Right forelimb (tissue), 1 donor: Measurements from ENCODE around the gene SLC44A3.
"Not testable (repeated sequence)": the region's sequence is repeated elsewhere in the genome, so short reads cannot be mapped to it uniquely, and the experiment has no call there.

Experiments used
- DNase-seq: peaks from one replicate; pipeline ENCODE4 v3.0.0-alpha.2; 2018

SLC44A3 gene

DNA sequence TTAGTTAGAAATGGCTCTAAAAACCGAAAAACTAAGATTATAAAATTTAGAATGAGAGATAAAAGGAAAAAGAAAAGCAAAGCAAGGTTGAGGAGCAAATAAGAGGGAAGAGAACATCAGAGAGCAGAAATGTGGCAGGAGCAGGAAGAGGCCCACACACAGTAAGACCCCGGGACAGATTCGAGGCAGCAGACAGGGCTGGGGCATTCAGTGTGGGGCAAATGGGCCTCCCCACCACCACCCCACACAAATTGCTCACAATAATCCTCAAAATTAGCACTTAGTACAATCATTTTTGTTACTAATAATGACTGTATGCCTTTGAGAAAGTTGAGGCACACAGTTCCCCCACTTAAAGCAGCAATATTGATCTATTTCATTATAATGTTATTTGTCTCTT, 17.1 kb upstream of the SLC44A3 start:
- no peak for DNase-seq

- DNase-seq, result peak; percentile 70
Observed at GRCh38 chr1:94803517-94804441, 16.4 kb upstream of the SLC44A3 start.

DNA sequence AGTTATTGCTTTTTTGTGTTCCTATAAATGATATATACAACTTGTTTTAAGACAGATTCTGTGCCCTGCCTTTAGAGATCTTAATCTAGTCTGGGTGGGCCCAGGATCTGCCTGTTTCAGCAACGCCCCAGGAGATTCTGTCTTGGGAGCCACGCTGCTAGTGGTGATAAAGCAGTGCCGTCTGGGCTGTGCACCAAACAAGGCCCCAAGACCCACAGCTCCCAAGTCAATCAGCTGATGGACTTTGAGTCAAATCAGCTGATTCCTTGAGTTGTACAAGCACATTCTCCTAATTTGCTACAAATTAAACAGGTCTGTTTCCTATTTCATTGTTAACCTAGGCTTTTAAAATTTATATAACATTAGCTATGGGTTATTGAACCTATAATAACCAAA, 15.7 kb upstream of the SLC44A3 start:
- DNase-seq, result no peak

GRCh38 chr1:94805912-94806311, 14.2 kb upstream of the SLC44A3 start:
- DNase-seq, result peak; percentile 63

DNA sequence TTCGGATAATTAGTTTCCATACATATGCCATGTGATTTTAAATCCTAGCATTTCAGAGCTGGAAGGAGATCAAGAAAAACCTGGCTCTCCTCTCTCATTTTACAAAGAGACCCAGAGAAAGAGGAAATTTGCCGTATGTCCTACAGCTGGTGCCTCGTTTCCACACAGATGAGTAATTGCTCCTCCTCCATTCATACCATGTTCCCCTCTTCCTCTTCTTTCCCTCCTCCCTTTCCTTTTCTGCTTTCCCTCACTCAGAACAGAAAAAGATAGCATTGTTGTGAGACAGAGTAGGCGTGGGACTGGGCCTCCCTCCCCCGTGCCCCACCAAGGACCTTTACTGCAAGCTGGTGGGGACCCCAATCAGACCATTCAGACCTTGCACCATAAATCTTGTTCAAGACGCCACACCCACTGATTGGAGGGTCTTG, 13.7 kb upstream of the SLC44A3 start:
- DNase-seq, result no peak

DNA sequence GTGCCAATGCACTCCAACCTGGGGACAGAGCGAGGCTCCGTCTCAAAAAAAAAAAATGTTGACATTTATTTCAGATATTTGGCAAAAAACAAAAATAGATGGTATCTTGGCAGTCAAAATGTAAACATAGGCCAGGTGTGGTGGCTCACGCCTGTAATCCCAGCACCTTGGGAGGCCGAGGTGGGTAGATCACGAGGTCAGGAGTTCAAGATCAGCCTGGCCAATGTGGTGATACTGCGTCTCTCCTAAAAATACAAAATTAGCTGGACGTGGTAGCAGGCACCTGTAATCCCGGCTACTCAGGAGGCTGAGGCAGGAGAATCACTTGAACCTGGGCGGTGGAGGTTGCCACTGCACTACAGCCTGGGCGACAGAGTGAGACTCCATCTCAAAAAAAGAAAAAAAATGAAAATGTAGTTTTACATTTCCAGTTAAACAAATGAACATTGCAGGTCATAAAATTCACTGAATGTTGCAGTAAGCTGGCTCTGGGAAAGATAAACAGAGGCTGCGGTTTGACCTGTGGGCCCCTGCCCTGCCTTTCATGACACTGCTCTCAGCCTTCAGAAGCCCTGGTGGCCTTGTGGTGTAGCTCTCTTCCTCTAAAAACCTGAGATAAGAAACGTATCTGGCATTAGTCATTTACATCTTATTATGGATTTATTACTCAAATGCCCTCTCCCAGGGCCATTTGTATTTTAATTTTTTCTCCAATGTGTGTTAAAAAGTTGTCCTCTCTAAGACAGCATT, 12.2 kb upstream of the SLC44A3 start:
- no peak for DNase-seq

- no peak for DNase-seq
Observed at GRCh38 chr1:94808669-94809068, 11.5 kb upstream of the SLC44A3 start.

GRCh38 chr1:94812985-94813384, 7.2 kb upstream of the SLC44A3 start:
- DNase-seq, result no peak

- no peak for DNase-seq
Observed at GRCh38 chr1:94816030-94816429, 4.1 kb upstream of the SLC44A3 start.

GRCh38 chr1:94817712-94818111, 2.4 kb upstream of the SLC44A3 start:
- no peak for DNase-seq

GRCh38 chr1:94819238-94819944, 766 bp upstream of the SLC44A3 start:
- DNase-seq, result no peak

- no peak for DNase-seq
Observed at GRCh38 chr1:94820936-94821335, 779 bp downstream of the SLC44A3 start.

- no peak for DNase-seq
Observed at GRCh38 chr1:94821636-94822305, 1.6 kb downstream of the SLC44A3 start.

GRCh38 chr1:94823116-94823515, 3.0 kb downstream of the SLC44A3 start:
- no peak for DNase-seq

DNA sequence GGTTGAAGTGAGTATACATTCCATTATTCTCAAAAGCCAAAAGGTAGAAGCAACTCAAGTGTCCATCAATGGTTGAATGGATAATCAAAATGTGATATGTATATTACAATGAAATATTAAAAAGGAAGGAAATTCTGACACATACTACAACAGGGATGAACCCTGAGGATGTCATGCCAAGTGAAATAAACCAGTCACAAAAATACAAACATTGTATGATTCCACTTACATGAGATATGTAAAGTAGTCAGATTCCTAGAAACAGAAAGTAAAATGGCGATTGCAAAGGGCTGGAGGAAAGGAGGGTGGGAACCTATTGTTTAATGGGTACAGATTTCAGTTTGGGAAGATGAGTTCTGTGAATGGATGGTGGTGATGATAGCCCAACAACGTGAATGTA, 5.8 kb downstream of the SLC44A3 start:
- DNase-seq, result no peak

GRCh38 chr1:94827434-94827833, 7.3 kb downstream of the SLC44A3 start:
- DNase-seq, result no peak

GRCh38 chr1:94828251-94828650, 8.1 kb downstream of the SLC44A3 start:
- no peak for DNase-seq

GRCh38 chr1:94831641-94832040, 11.5 kb downstream of the SLC44A3 start:
- no peak for DNase-seq

- no peak for DNase-seq
Observed at GRCh38 chr1:94832446-94832845, 12.3 kb downstream of the SLC44A3 start.

- no peak for DNase-seq
Observed at GRCh38 chr1:94832931-94833585, 12.9 kb downstream of the SLC44A3 start.

GRCh38 chr1:94836891-94837290, 16.7 kb downstream of the SLC44A3 start:
- DNase-seq, result no peak

GRCh38 chr1:94840381-94840780, 20.2 kb downstream of the SLC44A3 start:
- DNase-seq, result not testable (repeated sequence)
